Upper lobe of right lung (tissue), 1 donor: ENCODE data around the gene CCDC181. TPM values are rescaled to one million over a fixed set of nuclear protein-coding genes. Genes with fewer than 3 reads are reported as not detected.
A peak's percentile ranks its signal among the peaks of the same experiment; 100 is the strongest.

Experiments
- ATAC-seq: fragments of 200-7000 bp; cut with Tn5 transposase; one replicate; pipeline ENCODE4 v1.9.1; 2020; ENCODE audit warnings: mild to moderate bottlenecking, moderate library complexity
- DNase-seq: peaks from one replicate; pipeline ENCODE4 v3.0.0-alpha.2; 2020
- H3K27ac ChIP-seq: fragments of 200-600 bp; one replicate; pipeline ENCODE4 v1.8.0; 2022
- H3K27me3 ChIP-seq: fragments of 200-600 bp; one replicate; pipeline ENCODE4 v1.8.0; 2022; ENCODE audit warnings: mild to moderate bottlenecking
- H3K36me3 ChIP-seq: fragments of 200-600 bp; one replicate; pipeline ENCODE4 v1.8.0; 2022
- H3K4me1 ChIP-seq: fragments of 200-600 bp; one replicate; pipeline ENCODE4 v1.8.0; 2022
- H3K4me3 ChIP-seq: fragments of 200-600 bp; one replicate; pipeline ENCODE4 v1.8.0; 2022; ENCODE audit warnings: mild to moderate bottlenecking
- H3K9me3 ChIP-seq: fragments of 200-600 bp; one replicate; pipeline ENCODE4 v1.8.0; 2022
- CTCF ChIP-seq: fragments of 200-600 bp; IDR thresholded peaks from one replicate; pipeline ENCODE4 v1.8.0; 2022; ENCODE audit warnings: antibody characterized with exemption
- intact Hi-C: fragments of 100-400 bp; cut with DNase I; formaldehyde crosslinking; loops from one replicate; pipeline ENCODE4 v1.11.0; 2022
- long read RNA-seq: library from polyadenylated mRNA; unstranded; transcript quantifications from one replicate; pipeline ENCODE4 v2.0.0, GENCODE V29; 2021
- total RNA-seq: library from RNA; stranded (reverse); fragmentation: NEBNext Ultra II Directional; extraction: Animal tissue kit (Norgen Biotek cat#: 25700); gene quantifications from one replicate; pipeline ENCODE4 v1.2.1, GENCODE V29; 2021
- donor health status: DM: no; HTN: yes; CAD: no; lungs with severe emphysema.

CCDC181 gene
- 0.32 TPM for total RNA-seq
- long read RNA-seq, partial matches to known transcripts: 0 of 1 reads
- long read RNA-seq, other reads (novel, unspliced or antisense): 0 of 1 reads

GRCh38 chr1:169427081-169427641, at the start of gene CCDC181:
Gene CCDC181, minus strand, starts transcription at chr1:169427474. Its CDS starts 2,547 bp downstream, at chr1:169424927.
- Histone ChIP-seq H3K4me1 (no peaks in the 10 kb centered on the region), H3K27ac (no peak within 1 kb of the TSS), H3K4me3 (peak within 1 kb of the TSS; percentile 38), H3K9me3 (no peaks in the 10 kb centered on the region), H3K36me3 (no peaks in the 10 kb centered on the region), H3K27me3 (peaks cover 5% of the 10 kb centered on the region)
- peak; percentile 67 for DNase-seq
- intact Hi-C loops: no loop called here
- ATAC-seq: peak; percentile 72
- TF ChIP-seq CTCF: no peak

- Histone ChIP-seq H3K4me1 (peaks cover 5% of the 10 kb centered on the region), H3K4me3 (no peak overlapping the region), H3K36me3 (peaks cover 7% of the 10 kb centered on the region), H3K27ac (no peak overlapping the region), H3K9me3 (no peaks in the 10 kb centered on the region), H3K27me3 (no peaks in the 10 kb centered on the region)
- ATAC-seq (no peak), DNase-seq (no peak)
- intact Hi-C loops: no loop called here
- TF ChIP-seq CTCF: no peak
These were observed 48.6 kb upstream of the CCDC181 start for GRCh38 chr1:169475806-169476387.

GRCh38 chr1:169474302-169474995, 47.2 kb upstream of the CCDC181 start:
- H3K9me3 ChIP-seq: no peaks in the 10 kb centered on the region
- no peaks in the 10 kb centered on the region for H3K27me3 ChIP-seq
- H3K36me3 ChIP-seq: peaks cover 7% of the 10 kb centered on the region
- ATAC-seq (no peak), DNase-seq (no peak)
- intact Hi-C loops: no loop called here
- peaks cover 5% of the 10 kb centered on the region for H3K4me1 ChIP-seq
- no peak overlapping the region for H3K27ac ChIP-seq
- H3K4me3 ChIP-seq: no peak overlapping the region
- no peak for TF ChIP-seq CTCF

- ATAC-seq: peak; percentile 19
- no peaks in the 10 kb centered on the region for H3K27me3 ChIP-seq
- peaks cover 7% of the 10 kb centered on the region for H3K36me3 ChIP-seq
- no peak overlapping the region for H3K27ac ChIP-seq
- H3K9me3 ChIP-seq: no peaks in the 10 kb centered on the region
- DNase-seq: no peak
- intact Hi-C loops: no loop called here
- H3K4me1 ChIP-seq: no peaks in the 10 kb centered on the region
- H3K4me3 ChIP-seq: no peak overlapping the region
- no peak for TF ChIP-seq CTCF
These were observed 46.1 kb upstream of the CCDC181 start for GRCh38 chr1:169473347-169473746.

GRCh38 chr1:169472738-169473137, 45.5 kb upstream of the CCDC181 start:
- no peak overlapping the region for H3K4me3 ChIP-seq
- no peak overlapping the region for H3K27ac ChIP-seq
- peaks cover 7% of the 10 kb centered on the region for H3K36me3 ChIP-seq
- no peaks in the 10 kb centered on the region for H3K4me1 ChIP-seq
- ATAC-seq (no peak), DNase-seq (no peak)
- no peaks in the 10 kb centered on the region for H3K27me3 ChIP-seq
- H3K9me3 ChIP-seq: no peaks in the 10 kb centered on the region
- no peak for TF ChIP-seq CTCF
- intact Hi-C loops: no loop called here
